ENCODE measurements around the gene PRKCA. TPM values are rescaled to one million over a fixed set of nuclear protein-coding genes. Genes with fewer than 3 reads are reported as not detected.

PRKCA gene
- total and polyA plus RNA-seq, 4 donors, result 3.0 to 14.1 (median 5.4) TPM

GRCh38 chr17:66747578-66748275 is 445.3 kb downstream of the PRKCA start (continued):
- TF ChIP-seq EGR1 (IDR thresholded peaks at IDR 0.05; ENCODE audit: low read depth in 2 of 2), result no peak
- no peak for TF ChIP-seq FOXA1 (IDR thresholded peaks at IDR 0.05)
- no peak for TF ChIP-seq TAF1 (conservative IDR thresholded peaks at IDR 0.05)
- TF ChIP-seq SP1 (IDR thresholded peaks at IDR 0.05), result no peak

- Histone ChIP-seq H3K36me3 (ENCODE audit: control insufficient read depth in 4 of 4, insufficient read depth in 3 of 4, low read depth in 1 of 4, low read length in 3 of 4) (peaks cover 2 to 38% (median 19%) of the 10 kb centered on the region in 4 donors), H3K4me3 (ENCODE audit: low read depth in 1 of 3, low read length in 3 of 3) (no peak overlapping the region), H3K27ac (ENCODE audit: low read depth in 1 of 2, low read length in 2 of 2) (no peak overlapping the region), H3K9ac (ENCODE audit: low read depth in 1 of 2, low read length in 2 of 2) (no peak overlapping the region), H3K27me3 (ENCODE audit: control insufficient read depth in 4 of 4, insufficient read depth in 4 of 4, low read length in 3 of 4) (no peaks in the 10 kb centered on the region), H3K9me3 (ENCODE audit: control insufficient read depth in 4 of 4, low read length in 3 of 4) (no peaks in the 10 kb centered on the region), H3K4me1 (ENCODE audit: control insufficient read depth in 4 of 4, insufficient read depth in 4 of 4, low read length in 3 of 4) (no peaks in the 10 kb centered on the region)
- no peak for DNase-seq (ENCODE audit: low spot score)
- TF ChIP-seq MAX (IDR thresholded peaks at IDR 0.05) (no peak), GABPA (IDR thresholded peaks at IDR 0.05 in 1 of 2, conservative IDR thresholded peaks at IDR 0.05 in 1 of 2) (no peak), REST (IDR thresholded peaks at IDR 0.05) (no peak), TAF1 (conservative IDR thresholded peaks at IDR 0.05) (no peak), SP1 (IDR thresholded peaks at IDR 0.05) (no peak), ATF3 (IDR thresholded peaks at IDR 0.05) (no peak), RAD21 (IDR thresholded peaks at IDR 0.05) (no peak), RXRA (IDR thresholded peaks at IDR 0.05) (no peak), EGR1 (IDR thresholded peaks at IDR 0.05; ENCODE audit: low read depth in 2 of 2) (no peak)
- 92% methylated on average over 8 of the region's 8 CpGs for WGBS
Observed at GRCh38 chr17:66748578-66748977, 446.2 kb downstream of the PRKCA start.

- 94% methylated on average over 7 of the region's 7 CpGs for WGBS
- DNase-seq (ENCODE audit: low spot score), result no peak
- TF ChIP-seq TAF1 (conservative IDR thresholded peaks at IDR 0.05) (no peak), RAD21 (IDR thresholded peaks at IDR 0.05) (no peak), REST (IDR thresholded peaks at IDR 0.05) (no peak)
Observed at GRCh38 chr17:66749217-66749832, 446.9 kb downstream of the PRKCA start.

More at GRCh38 chr17:66749217-66749832, 446.9 kb downstream of the PRKCA start:
- peaks cover 2 to 35% (median 17%) of the 10 kb centered on the region in 4 donors for H3K36me3 ChIP-seq (ENCODE audit: control insufficient read depth in 4 of 4, insufficient read depth in 3 of 4, low read depth in 1 of 4, low read length in 3 of 4)
- H3K9ac ChIP-seq (ENCODE audit: low read depth in 1 of 2, low read length in 2 of 2), result no peak overlapping the region
- H3K9me3 ChIP-seq (ENCODE audit: control insufficient read depth in 4 of 4, low read length in 3 of 4), result no peaks in the 10 kb centered on the region
- no peaks in the 10 kb centered on the region for H3K4me1 ChIP-seq (ENCODE audit: control insufficient read depth in 4 of 4, insufficient read depth in 4 of 4, low read length in 3 of 4)
- no peak overlapping the region for H3K27ac ChIP-seq (ENCODE audit: low read depth in 1 of 2, low read length in 2 of 2)
- H3K4me3 ChIP-seq (ENCODE audit: low read depth in 1 of 3, low read length in 3 of 3), result no peak overlapping the region
- no peaks in the 10 kb centered on the region for H3K27me3 ChIP-seq (ENCODE audit: control insufficient read depth in 4 of 4, insufficient read depth in 4 of 4, low read length in 3 of 4)

All from liver (tissue), 9 donors.